Neural progenitor cell (in vitro differentiated cells): ENCODE data around the gene MTCL1. TPM values are rescaled to one million over a fixed set of nuclear protein-coding genes. Genes with fewer than 3 reads are reported as not detected.
A peak's percentile ranks its signal among the peaks of the same experiment; 100 is the strongest.

ENCODE experiments used
- DNase-seq: peaks from one replicate; pipeline ENCODE4 v3.0.0-alpha.2; 2016; ENCODE audit warnings: low spot score
- H2AFZ ChIP-seq: fragments of 200-600 bp; sonication (generic); replicated peaks from 2 replicates; pipeline ENCODE4 v1.6.1; 2016; ENCODE audit warnings: antibody characterized with exemption
- H3F3A ChIP-seq: fragments of 200-600 bp; sonication (generic); 2 replicates; pipeline ENCODE4 v1.6.1; 2016; ENCODE audit warnings: antibody characterized with exemption, low read depth
- H3K27ac ChIP-seq: fragments of 200-600 bp; sonication (generic); 2 replicates; pipeline ENCODE4 v1.5.1; 2016; ENCODE audit warnings: mild to moderate bottlenecking
- H3K27me3 ChIP-seq: fragments of 200-600 bp; sonication (generic); 2 replicates; pipeline ENCODE4 v1.6.1; 2016; ENCODE audit warnings: mild to moderate bottlenecking, moderate library complexity
- H3K36me3 ChIP-seq: fragments of 200-600 bp; sonication (generic); 2 replicates; pipeline ENCODE4 v1.5.1; 2016
- H3K4me1 ChIP-seq: fragments of 200-600 bp; sonication (generic); 2 replicates; pipeline ENCODE4 v1.6.1; 2016; ENCODE audit warnings: mixed run types
- H3K4me2 ChIP-seq: fragments of 200-600 bp; sonication (generic); 2 replicates; pipeline ENCODE4 v1.6.1; 2016
- H3K4me3 ChIP-seq: fragments of 200-600 bp; sonication (generic); 2 replicates; pipeline ENCODE4 v1.5.1; 2016
- H3K79me2 ChIP-seq: fragments of 200-600 bp; sonication (generic); 2 replicates; pipeline ENCODE4 v1.6.1; 2016; ENCODE audit warnings: low read depth
- H3K9ac ChIP-seq: fragments of 200-600 bp; sonication (generic); 2 replicates; pipeline ENCODE4 v1.6.1; 2016
- H3K9me3 ChIP-seq: fragments of 200-600 bp; sonication (generic); 2 replicates; pipeline ENCODE4 v1.5.1; 2016; ENCODE audit warnings: low read depth
- H4K20me1 ChIP-seq: fragments of 200-600 bp; sonication (generic); 2 replicates; pipeline ENCODE4 v1.6.1; 2016; ENCODE audit warnings: low read depth
- H3K27ac Mint-ChIP-seq: 3 replicates; pipeline ENCODE4 v1.8.0; 2021; ENCODE audit warnings: mixed read lengths
- H3K27me3 Mint-ChIP-seq: 2 replicates; pipeline ENCODE4 v1.8.0; 2022; ENCODE audit warnings: low read depth, mild to moderate bottlenecking, inconsistent platforms, moderate library complexity, mixed read lengths; ENCODE audit not compliant: insufficient read depth
- H3K36me3 Mint-ChIP-seq: 3 replicates; pipeline ENCODE4 v1.8.0; 2021; ENCODE audit warnings: mixed read lengths
- H3K4me1 Mint-ChIP-seq: 3 replicates; pipeline ENCODE4 v1.8.0; 2021; ENCODE audit warnings: mixed read lengths
- H3K4me3 Mint-ChIP-seq: 3 replicates; pipeline ENCODE4 v1.8.0; 2021; ENCODE audit warnings: mild to moderate bottlenecking, moderate library complexity, mixed read lengths
- H3K9me3 Mint-ChIP-seq: 3 replicates; pipeline ENCODE4 v1.8.0; 2020; ENCODE audit warnings: mixed read lengths
- EZH2 ChIP-seq: fragments of 200-600 bp; sonication (generic); IDR thresholded peaks from 2 replicates; pipeline ENCODE4 v1.6.1; 2017; ENCODE audit warnings: antibody characterized with exemption, mild to moderate bottlenecking, moderate library complexity
- EZH2phosphoT487 ChIP-seq: fragments of 200-600 bp; sonication (generic); IDR thresholded peaks from 2 replicates; pipeline ENCODE4 v1.6.1; 2017; ENCODE audit warnings: antibody characterized with exemption
- total RNA-seq: library from RNA; depleted of rRNA; stranded (reverse); fragments of >200 nt; gene quantifications from 2 replicates; pipeline ENCODE4 v1.2.3, GENCODE V29; 2015; ENCODE audit warnings: low replicate concordance
- TF ChIP-seq, protein P1 (sequence below): fragments of 200-600 bp; sonication (generic); IDR thresholded peaks from 2 replicates; pipeline ENCODE4 v1.5.1; 2017; ENCODE audit warnings: antibody characterized with exemption, mild to moderate bottlenecking

MTCL1 gene
- total RNA-seq, 1 donor from 2014 or later: 36.9 TPM

DNA sequence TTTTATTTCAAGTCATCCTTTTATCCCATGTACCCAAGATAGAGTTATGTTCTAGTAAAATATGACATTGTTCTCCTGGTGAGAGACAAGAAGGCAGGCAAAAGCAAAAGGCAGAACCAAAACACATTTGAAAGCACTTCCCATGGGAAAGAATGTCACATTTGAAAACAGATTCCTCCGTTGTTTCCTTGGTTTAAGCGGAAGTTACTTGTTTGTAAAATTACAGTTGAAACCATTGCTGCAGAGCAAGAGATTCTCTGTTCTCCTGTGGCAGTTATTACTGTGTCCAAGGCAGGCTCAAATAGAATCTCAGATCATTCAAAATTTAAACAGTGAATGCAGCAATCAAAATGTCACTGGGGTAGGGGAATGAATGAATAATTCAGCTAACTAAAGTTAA lies 149.6 kb downstream of the MTCL1 start:
- Histone ChIP-seq H2AFZ (peak overlapping the region; percentile 9), H3K4me2 (no peak overlapping the region), H3K27me3 (no peaks in the 10 kb centered on the region), H3K79me2 (no peaks in the 10 kb centered on the region), H3K4me3 (no peak overlapping the region), H3K9me3 (no peaks in the 10 kb centered on the region), H3K27ac (no peak overlapping the region), H3K4me1 (peaks cover 1% of the 10 kb centered on the region), H4K20me1 (no peaks in the 10 kb centered on the region), H3K36me3 (no peaks in the 10 kb centered on the region), H3F3A (no peaks in the 10 kb centered on the region), H3K9ac (no peak overlapping the region)
- TF ChIP-seq EZH2: no peak
- TF ChIP-seq, protein P1, sequence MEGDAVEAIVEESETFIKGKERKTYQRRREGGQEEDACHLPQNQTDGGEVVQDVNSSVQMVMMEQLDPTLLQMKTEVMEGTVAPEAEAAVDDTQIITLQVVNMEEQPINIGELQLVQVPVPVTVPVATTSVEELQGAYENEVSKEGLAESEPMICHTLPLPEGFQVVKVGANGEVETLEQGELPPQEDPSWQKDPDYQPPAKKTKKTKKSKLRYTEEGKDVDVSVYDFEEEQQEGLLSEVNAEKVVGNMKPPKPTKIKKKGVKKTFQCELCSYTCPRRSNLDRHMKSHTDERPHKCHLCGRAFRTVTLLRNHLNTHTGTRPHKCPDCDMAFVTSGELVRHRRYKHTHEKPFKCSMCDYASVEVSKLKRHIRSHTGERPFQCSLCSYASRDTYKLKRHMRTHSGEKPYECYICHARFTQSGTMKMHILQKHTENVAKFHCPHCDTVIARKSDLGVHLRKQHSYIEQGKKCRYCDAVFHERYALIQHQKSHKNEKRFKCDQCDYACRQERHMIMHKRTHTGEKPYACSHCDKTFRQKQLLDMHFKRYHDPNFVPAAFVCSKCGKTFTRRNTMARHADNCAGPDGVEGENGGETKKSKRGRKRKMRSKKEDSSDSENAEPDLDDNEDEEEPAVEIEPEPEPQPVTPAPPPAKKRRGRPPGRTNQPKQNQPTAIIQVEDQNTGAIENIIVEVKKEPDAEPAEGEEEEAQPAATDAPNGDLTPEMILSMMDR: no peak
- TF ChIP-seq EZH2phosphoT487: no peak
- peaks cover 2% of the 10 kb centered on the region for H3K9me3 Mint-ChIP-seq
- peak overlapping the region; percentile 17 for H3K27ac Mint-ChIP-seq
- H3K4me1 Mint-ChIP-seq: peaks cover 20% of the 10 kb centered on the region
- H3K36me3 Mint-ChIP-seq: no peaks in the 10 kb centered on the region
- no peak overlapping the region for H3K4me3 Mint-ChIP-seq
- DNase-seq: no peak
- peaks cover 6% of the 10 kb centered on the region for H3K27me3 Mint-ChIP-seq

GRCh38 chr18:8856212-8856611 lies 150.9 kb downstream of the MTCL1 start:
- Histone ChIP-seq H3K79me2 (no peaks in the 10 kb centered on the region), H2AFZ (no peak overlapping the region), H3K27ac (no peak overlapping the region), H3K9ac (no peak overlapping the region), H3K4me1 (peaks cover 8% of the 10 kb centered on the region), H3K4me3 (no peak overlapping the region), H3K4me2 (no peak overlapping the region), H3K9me3 (no peaks in the 10 kb centered on the region), H3K27me3 (no peaks in the 10 kb centered on the region), H4K20me1 (no peaks in the 10 kb centered on the region), H3K36me3 (no peaks in the 10 kb centered on the region), H3F3A (no peaks in the 10 kb centered on the region)
- H3K27me3 Mint-ChIP-seq: peaks cover 2% of the 10 kb centered on the region
- peaks cover 20% of the 10 kb centered on the region for H3K4me1 Mint-ChIP-seq
- H3K9me3 Mint-ChIP-seq: no peaks in the 10 kb centered on the region
- no peak overlapping the region for H3K4me3 Mint-ChIP-seq
- no peaks in the 10 kb centered on the region for H3K36me3 Mint-ChIP-seq
- no peak overlapping the region for H3K27ac Mint-ChIP-seq
- DNase-seq: no peak
- TF ChIP-seq EZH2phosphoT487: no peak
- no peak for TF ChIP-seq EZH2
- TF ChIP-seq, protein P1: no peak

DNA sequence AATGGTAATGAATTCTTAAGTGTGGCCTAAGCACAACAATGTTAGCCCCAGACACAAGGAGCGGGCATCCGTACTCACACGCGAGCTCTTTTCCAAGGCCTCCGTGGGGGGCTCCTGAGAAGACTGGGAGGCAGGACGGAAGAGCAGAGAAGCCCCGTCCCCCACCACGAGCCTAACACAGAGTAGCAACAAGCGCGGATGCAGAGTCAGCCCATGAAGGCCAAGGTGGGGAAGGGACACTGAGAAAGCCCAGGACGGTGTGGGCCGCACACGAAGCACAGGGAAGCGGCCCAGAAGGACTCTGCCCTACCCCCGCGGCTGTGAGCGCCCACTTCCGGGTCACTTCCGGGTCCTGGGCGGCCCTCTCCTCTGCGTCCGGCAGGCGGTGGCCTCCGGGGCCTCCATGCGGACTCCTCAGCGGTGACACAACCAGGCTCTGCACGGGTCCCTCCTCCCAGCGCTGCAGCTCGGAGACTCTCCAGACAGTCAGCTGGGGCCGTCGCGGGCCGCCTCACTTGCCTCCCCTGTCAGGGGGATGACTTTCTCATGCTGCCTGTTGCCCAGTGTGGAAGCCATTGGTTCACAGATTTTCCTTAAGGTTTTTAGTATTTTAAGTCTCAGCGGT lies 151.5 kb downstream of the MTCL1 start:
- H3F3A ChIP-seq: no peaks in the 10 kb centered on the region
- no peak overlapping the region for H3K4me3 Mint-ChIP-seq
- no peaks in the 10 kb centered on the region for H3K27me3 ChIP-seq
- H3K27ac ChIP-seq: no peak overlapping the region
- no peak overlapping the region for H3K9ac ChIP-seq
- no peaks in the 10 kb centered on the region for H3K36me3 Mint-ChIP-seq
- H3K4me2 ChIP-seq: no peak overlapping the region
- H3K4me1 Mint-ChIP-seq: peaks cover 18% of the 10 kb centered on the region
- H3K4me3 ChIP-seq: no peak overlapping the region
- H3K9me3 Mint-ChIP-seq: no peaks in the 10 kb centered on the region
- H3K4me1 ChIP-seq: peaks cover 8% of the 10 kb centered on the region
- H3K36me3 ChIP-seq: no peaks in the 10 kb centered on the region
- H2AFZ ChIP-seq: peak overlapping the region; percentile 44
- H4K20me1 ChIP-seq: no peaks in the 10 kb centered on the region
- no peaks in the 10 kb centered on the region for H3K79me2 ChIP-seq
- TF ChIP-seq, protein P1: no peak
- TF ChIP-seq EZH2phosphoT487 (no peak), EZH2 (no peak)
- H3K27ac Mint-ChIP-seq: peak overlapping the region; percentile 18
- no peaks in the 10 kb centered on the region for H3K9me3 ChIP-seq
- peaks cover 2% of the 10 kb centered on the region for H3K27me3 Mint-ChIP-seq
- DNase-seq: no peak
